OCI-LY3 (cell line): ENCODE measurements around the gene CHRDL2.

Experiments
- H2AFZ ChIP-seq: fragments of 200-600, 300-600 bp; shearing (Covaris generic); 2 replicates; pipeline ENCODE4 v1.6.0; 2014; ENCODE audit warnings: antibody characterized with exemption, low read depth, low read length
- H3K27ac ChIP-seq: fragments of 200-600, 300-600 bp; sonication (generic); 2 replicates; pipeline ENCODE4 v1.5.1; 2014; ENCODE audit warnings: mild to moderate bottlenecking, low read length, moderate library complexity, mixed read lengths
- H3K27me3 ChIP-seq: fragments of 200-600, 300-600 bp; sonication (generic); 2 replicates; pipeline ENCODE4 v1.6.1; 2014; ENCODE audit warnings: low read depth, low read length, mixed read lengths
- H3K36me3 ChIP-seq: fragments of 200-600, 300-600 bp; sonication (generic); replicated peaks from 2 replicates; pipeline ENCODE3; 2014; ENCODE audit warnings: low read depth, low read length, mixed read lengths
- H3K4me1 ChIP-seq: fragments of 300-600, 200-600 bp; sonication (generic); 2 replicates; pipeline ENCODE4 v1.6.1; 2014; ENCODE audit warnings: low read length, mixed read lengths
- H3K4me2 ChIP-seq: fragments of 200-600, 300-600 bp; sonication (generic); 2 replicates; pipeline ENCODE4 v1.6.1; 2014; ENCODE audit warnings: low read length, mixed read lengths
- H3K4me3 ChIP-seq: fragments of 300-600, 200-600 bp; sonication (generic); 2 replicates; pipeline ENCODE4 v1.5.1; 2014; ENCODE audit warnings: antibody characterized with exemption, mild to moderate bottlenecking, low read length, moderate library complexity
- H3K79me2 ChIP-seq: fragments of 300-600, 200-600 bp; shearing (Covaris generic); 2 replicates; pipeline ENCODE4 v1.6.1; 2014; ENCODE audit warnings: mild to moderate bottlenecking, low read length, mixed read lengths
- H3K9ac ChIP-seq: fragments of 300-600, 200-600 bp; shearing (Covaris generic); 2 replicates; pipeline ENCODE4 v1.6.0; 2014; ENCODE audit warnings: mild to moderate bottlenecking, low read length, moderate library complexity
- H3K9me3 ChIP-seq: fragments of 200-600, 300-600 bp; shearing (Covaris generic); 2 replicates; pipeline ENCODE4 v1.6.1; 2014; ENCODE audit warnings: low read length, mixed read lengths; ENCODE audit not compliant: insufficient read depth
- H4K20me1 ChIP-seq: fragments of 200-600, 300-600 bp; sonication (generic); 2 replicates; pipeline ENCODE4 v1.6.1; 2016; ENCODE audit warnings: low read length, mixed read lengths; ENCODE audit not compliant: insufficient read depth
- CTCF ChIP-seq: fragments of 200-600, 300-600 bp; sonication (generic); IDR thresholded peaks from 2 replicates; pipeline ENCODE4 v1.5.1; 2014; ENCODE audit warnings: antibody characterized with exemption, low read length, low read depth
- EZH2phosphoT487 ChIP-seq: fragments of 200-600 bp; shearing (Covaris generic); IDR thresholded peaks from 2 replicates; pipeline ENCODE4 v1.6.1; 2018; ENCODE audit warnings: antibody characterized with exemption, mixed run types, low read depth

CHRDL2 gene

GRCh38 chr11:74678591-74679512, 52.4 kb downstream of the CHRDL2 start:
- H3K27me3 ChIP-seq = no peaks in the 10 kb centered on the region
- TF ChIP-seq CTCF (no peak), EZH2phosphoT487 (no peak)

GRCh38 chr11:74678041-74678440, 53.2 kb downstream of the CHRDL2 start:
- Histone ChIP-seq H3K36me3 (peaks cover 6% of the 10 kb centered on the region), H3K9ac (no peak overlapping the region), H3K4me3 (no peak overlapping the region)

More at GRCh38 chr11:74678591-74679512, 52.4 kb downstream of the CHRDL2 start:
- H3K79me2 ChIP-seq = no peaks in the 10 kb centered on the region
- no peak overlapping the region for H3K9ac ChIP-seq
- no peaks in the 10 kb centered on the region for H3K9me3 ChIP-seq
- H3K4me2 ChIP-seq = no peak overlapping the region
- peaks cover 1% of the 10 kb centered on the region for H3K36me3 ChIP-seq
- H4K20me1 ChIP-seq = no peaks in the 10 kb centered on the region
- no peaks in the 10 kb centered on the region for H3K4me1 ChIP-seq
- H2AFZ ChIP-seq = no peak overlapping the region
- H3K4me3 ChIP-seq = no peak overlapping the region
- no peak overlapping the region for H3K27ac ChIP-seq

GRCh38 chr11:74677131-74677530, 54.1 kb downstream of the CHRDL2 start:
- no peak overlapping the region for H3K4me3 ChIP-seq
- TF ChIP-seq CTCF = no peak
- TF ChIP-seq EZH2phosphoT487 = no peak
- H3K27ac ChIP-seq = no peak overlapping the region
- H3K9me3 ChIP-seq = no peaks in the 10 kb centered on the region
- no peak overlapping the region for H3K9ac ChIP-seq
- no peaks in the 10 kb centered on the region for H3K79me2 ChIP-seq
- H2AFZ ChIP-seq = no peak overlapping the region
- H3K4me2 ChIP-seq = no peak overlapping the region
- no peaks in the 10 kb centered on the region for H4K20me1 ChIP-seq
- no peaks in the 10 kb centered on the region for H3K4me1 ChIP-seq
- H3K36me3 ChIP-seq = peaks cover 6% of the 10 kb centered on the region
- H3K27me3 ChIP-seq = no peaks in the 10 kb centered on the region

More at GRCh38 chr11:74678041-74678440, 53.2 kb downstream of the CHRDL2 start:
- no peaks in the 10 kb centered on the region for H3K27me3 ChIP-seq
- no peak overlapping the region for H2AFZ ChIP-seq
- TF ChIP-seq EZH2phosphoT487 (no peak), CTCF (no peak)
- H3K4me2 ChIP-seq = no peak overlapping the region
- no peak overlapping the region for H3K27ac ChIP-seq
- H3K79me2 ChIP-seq = no peaks in the 10 kb centered on the region
- no peaks in the 10 kb centered on the region for H4K20me1 ChIP-seq
- no peaks in the 10 kb centered on the region for H3K9me3 ChIP-seq
- no peaks in the 10 kb centered on the region for H3K4me1 ChIP-seq

GRCh38 chr11:74676596-74676995, 54.6 kb downstream of the CHRDL2 start:
- TF ChIP-seq EZH2phosphoT487 (no peak), CTCF (no peak)
- Histone ChIP-seq H3K4me1 (no peaks in the 10 kb centered on the region), H3K27ac (no peak overlapping the region), H3K9ac (no peak overlapping the region), H3K9me3 (no peaks in the 10 kb centered on the region), H3K27me3 (no peaks in the 10 kb centered on the region), H3K4me2 (no peak overlapping the region), H3K36me3 (peaks cover 6% of the 10 kb centered on the region), H4K20me1 (no peaks in the 10 kb centered on the region), H3K79me2 (no peaks in the 10 kb centered on the region), H3K4me3 (no peak overlapping the region), H2AFZ (no peak overlapping the region)
